Fibroblast of skin of abdomen (primary cell): ENCODE measurements around the gene PAIP1.
A peak's percentile ranks its signal among the peaks of the same experiment; 100 is the strongest.
"Not testable (repeated sequence)": the region's sequence is repeated elsewhere in the genome, so short reads cannot be mapped to it uniquely, and the experiment has no call there.

Experiments used
- DNase-seq: peaks from one replicate; pipeline ENCODE4 v3.0.0-alpha.2; 2013

PAIP1 gene

DNA sequence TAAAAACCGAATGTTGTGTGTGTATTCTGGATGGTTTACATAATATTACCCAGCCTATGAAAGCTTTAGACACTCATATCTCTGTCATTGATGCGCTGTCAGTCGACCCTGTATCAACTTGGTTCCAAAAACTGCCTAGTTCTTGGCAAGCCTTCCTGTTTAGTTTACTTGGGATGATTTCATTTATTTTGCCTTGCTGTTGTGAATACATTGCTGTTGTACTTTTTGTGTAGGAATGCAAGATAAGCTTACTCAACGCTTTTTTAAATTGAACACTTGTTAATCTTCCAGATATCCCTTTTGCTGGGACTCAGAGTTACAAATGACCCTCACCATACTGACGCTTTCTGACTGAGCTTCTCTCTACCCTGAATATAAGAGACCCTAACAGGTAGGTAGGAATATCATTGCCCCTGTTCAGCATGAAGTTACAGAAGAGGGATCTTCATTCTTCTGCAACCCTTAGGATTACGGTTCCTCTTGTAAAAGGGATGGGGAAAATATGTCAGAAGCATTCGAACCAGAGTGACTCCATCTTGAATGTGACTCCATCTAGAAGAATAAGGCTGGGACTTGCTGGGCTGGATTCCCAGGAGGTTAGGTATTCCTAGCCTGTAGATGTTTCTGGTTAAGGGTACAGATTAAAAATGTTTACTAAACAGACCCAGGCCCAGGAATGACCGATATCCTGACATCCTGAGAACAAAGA, 13.7 kb upstream of the PAIP1 start:
- no peak for DNase-seq

DNA sequence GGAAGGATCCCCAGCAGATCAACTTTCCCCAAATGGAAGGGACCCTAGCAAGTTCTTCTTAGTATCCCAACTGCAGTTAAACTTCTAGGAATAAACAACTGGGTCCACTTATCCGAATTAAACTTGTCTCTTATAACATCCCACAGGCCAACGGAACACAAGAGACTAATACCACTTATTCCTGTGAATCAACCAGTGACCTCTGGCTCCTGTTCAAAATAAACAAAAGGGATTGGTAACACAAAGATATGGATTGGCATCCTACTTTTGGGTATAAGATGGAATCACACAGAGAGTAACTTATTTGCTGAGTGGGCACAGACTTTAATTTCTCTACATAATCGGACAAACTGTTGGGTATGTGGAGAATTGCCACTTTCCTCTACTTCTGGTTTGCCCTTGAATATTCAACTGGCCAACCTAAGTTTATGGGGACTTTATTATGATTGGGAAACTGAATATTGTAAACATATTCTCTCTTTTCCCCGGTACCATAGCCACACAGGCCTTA, 12.4 kb upstream of the PAIP1 start:
- DNase-seq = no peak

DNA sequence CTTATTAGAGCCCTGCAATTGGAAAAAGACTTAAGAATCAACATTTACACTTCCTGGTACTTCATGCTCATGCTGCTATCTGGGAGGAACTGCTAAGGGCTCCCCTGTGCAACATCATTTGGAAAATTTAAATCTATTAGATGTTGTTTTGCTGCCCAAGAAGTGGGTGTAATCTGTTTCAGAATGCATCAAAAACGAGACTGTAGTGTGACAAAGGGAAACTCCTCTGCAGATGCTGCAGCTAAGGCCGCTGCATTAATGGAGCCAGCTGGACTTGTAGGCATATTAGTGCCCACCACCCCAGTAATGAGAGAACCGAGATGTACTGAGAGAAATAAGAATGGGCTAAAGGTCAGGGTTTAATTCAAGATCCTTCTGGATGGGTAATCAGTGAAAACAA, 11.1 kb upstream of the PAIP1 start:
- no peak for DNase-seq

GRCh38 chr5:43565043-43565442, 8.2 kb upstream of the PAIP1 start:
- DNase-seq = no peak

- no peak for DNase-seq
Observed at GRCh38 chr5:43564289-43564850, 7.5 kb upstream of the PAIP1 start.

DNA sequence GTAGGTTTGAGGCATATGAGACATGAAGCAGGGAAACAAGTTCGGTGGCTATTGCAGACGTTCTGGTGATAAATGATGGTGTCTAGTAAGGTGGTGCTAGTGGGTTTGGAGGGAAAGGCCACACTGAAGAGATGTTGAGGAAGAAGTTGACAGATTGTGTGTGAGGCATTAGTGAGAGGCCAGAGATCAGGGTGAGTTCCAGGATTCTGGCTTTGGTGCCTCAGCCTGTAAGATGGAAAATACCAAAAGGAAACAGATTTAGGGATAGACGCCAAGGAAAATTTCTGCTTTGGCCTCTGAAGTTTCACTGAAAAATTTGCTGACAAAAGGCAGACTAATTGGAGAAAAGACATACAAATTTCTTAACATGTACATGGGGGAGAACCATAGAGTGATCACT, 6.4 kb upstream of the PAIP1 start:
- peak; percentile 22 for DNase-seq

DNA sequence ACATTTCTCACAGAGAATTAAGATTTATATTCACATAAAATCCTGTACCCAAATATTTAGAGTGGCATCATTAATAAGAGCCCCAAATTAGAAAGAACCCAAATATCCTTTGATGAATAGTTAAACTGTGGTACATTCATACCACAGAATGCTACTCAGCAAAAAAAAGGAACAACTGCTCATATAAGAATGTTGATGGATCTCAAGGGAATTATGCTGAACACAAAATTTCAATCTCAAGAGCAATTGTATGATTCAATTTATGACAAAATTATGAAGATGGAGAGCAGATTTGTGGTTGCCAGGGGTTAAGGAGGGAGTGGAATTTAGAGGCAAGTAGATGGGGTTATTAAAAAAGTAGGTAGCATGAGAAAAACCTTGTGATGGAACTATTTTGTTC, 4.5 kb upstream of the PAIP1 start:
- peak; percentile 61 for DNase-seq

GRCh38 chr5:43560128-43560527, 3.3 kb upstream of the PAIP1 start:
- DNase-seq = peak; percentile 69

GRCh38 chr5:43556607-43556856, 345 bp downstream of the PAIP1 start:
- not testable (repeated sequence) for DNase-seq

GRCh38 chr5:43555895-43556606, 826 bp downstream of the PAIP1 start:
- DNase-seq = peak; percentile 36

GRCh38 chr5:43554497-43554896, 2.4 kb downstream of the PAIP1 start:
- no peak for DNase-seq

- DNase-seq = no peak
Observed at GRCh38 chr5:43553381-43553780, 3.5 kb downstream of the PAIP1 start.

DNA sequence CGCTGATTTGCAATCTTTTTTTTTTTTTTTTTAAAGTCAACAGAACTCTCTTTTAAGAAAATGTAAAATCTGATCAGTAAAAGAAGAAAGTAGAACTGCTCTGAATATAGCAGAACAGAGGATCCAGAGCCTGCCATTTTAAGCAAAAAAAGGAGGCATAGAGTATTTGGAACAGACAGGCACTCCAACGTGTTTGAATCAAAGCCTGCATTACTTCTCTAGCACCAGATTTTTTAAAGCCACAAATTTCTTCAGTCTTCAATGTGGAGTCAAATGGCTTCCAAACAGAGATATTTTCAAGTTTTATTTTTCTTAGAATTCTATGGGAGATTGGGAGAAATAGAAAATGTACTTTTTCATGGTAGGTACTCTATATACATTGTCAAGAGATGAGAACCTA, 5.1 kb downstream of the PAIP1 start:
- DNase-seq = no peak

GRCh38 chr5:43549272-43549671, 7.6 kb downstream of the PAIP1 start:
- DNase-seq = not testable (repeated sequence)

GRCh38 chr5:43548358-43548757, 8.5 kb downstream of the PAIP1 start:
- no peak for DNase-seq

- no peak for DNase-seq
Observed at GRCh38 chr5:43547532-43547931, 9.3 kb downstream of the PAIP1 start.

DNA sequence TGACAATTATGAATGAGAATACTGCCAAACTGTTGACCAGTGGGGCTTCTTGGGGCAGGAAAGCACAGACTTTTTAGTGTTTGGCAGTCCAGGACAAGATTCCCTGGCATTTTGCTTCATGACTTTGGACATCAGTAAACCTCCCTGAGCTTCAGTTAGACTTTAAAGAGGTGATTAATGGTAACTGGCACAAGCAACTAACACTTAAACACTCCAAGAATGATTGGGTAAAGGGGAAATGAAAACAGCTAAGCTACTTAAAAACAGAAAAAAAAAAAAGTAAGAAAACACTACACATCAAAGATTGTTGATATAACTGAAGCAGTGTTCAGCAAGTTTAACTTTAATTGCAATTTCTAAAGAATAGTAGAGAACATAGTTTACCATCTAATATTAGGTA, 13.4 kb downstream of the PAIP1 start:
- DNase-seq = no peak

- DNase-seq = no peak
Observed at GRCh38 chr5:43540746-43541145, 16.1 kb downstream of the PAIP1 start.

DNA sequence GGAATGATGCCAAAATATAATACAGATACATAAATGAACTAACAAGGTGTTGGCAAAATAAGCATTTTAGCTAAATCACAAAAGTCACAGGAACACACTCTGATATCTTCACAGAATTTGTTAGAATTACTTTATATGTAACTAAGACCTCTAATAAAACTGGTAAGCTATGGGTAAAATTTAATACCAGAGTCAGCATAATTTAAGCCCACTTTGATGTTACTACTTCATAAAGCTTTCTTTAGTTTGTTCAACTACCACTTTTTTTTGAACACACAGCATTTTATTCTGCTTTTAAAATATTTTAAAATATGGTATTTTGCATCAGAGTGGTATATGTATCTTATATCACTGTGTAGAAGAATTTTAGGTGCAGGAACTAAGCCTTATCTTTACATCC, 19.9 kb downstream of the PAIP1 start:
- DNase-seq = no peak

DNA sequence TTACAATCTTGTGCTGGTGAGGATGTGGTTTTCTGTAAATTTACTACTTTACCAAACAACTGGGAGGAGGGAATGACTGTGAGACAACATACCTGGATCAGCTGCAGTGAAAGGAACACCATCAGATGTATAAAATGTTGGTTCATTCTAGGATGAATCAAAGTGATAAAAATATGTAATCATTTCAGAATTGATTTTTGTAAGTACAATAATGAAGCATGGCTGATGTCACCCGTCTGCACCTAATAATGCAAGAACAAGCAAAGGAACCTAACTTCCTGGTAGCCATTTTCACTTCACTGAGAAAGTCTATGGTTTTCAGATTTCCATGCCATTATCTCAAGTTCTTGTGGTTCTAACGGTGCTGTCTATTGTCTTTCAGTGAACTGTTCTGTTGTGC, 23.2 kb downstream of the PAIP1 start:
- no peak for DNase-seq

- no peak for DNase-seq
Observed at GRCh38 chr5:43530648-43531047, 26.2 kb downstream of the PAIP1 start.

GRCh38 chr5:43523662-43524072, 33.2 kb downstream of the PAIP1 start:
- DNase-seq = peak; percentile 27

- no peak for DNase-seq
Observed at GRCh38 chr5:43520615-43521014, 36.3 kb downstream of the PAIP1 start.

DNA sequence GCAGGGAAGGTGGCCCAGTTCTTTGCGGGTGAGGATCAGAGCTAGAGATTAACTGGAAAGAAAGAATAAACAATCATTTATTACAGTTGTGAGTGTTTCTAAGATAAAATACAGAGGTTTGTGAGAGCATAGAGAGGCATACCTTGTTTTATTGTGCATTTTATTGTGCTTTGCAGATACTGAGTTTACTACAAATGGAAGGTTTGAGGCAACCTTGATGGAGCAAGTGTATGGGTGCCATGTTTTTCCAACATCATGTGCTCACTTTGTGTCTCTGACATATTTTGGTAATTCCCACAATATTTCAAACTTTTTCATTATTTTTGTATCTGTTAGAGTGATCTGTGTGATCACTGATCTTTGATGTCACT, 41.2 kb downstream of the PAIP1 start:
- no peak for DNase-seq
